ENCODE results near the gene LCAT.
"Not testable (repeated sequence)": the region's sequence is repeated elsewhere in the genome, so short reads cannot be mapped to it uniquely, and the experiment has no call there.

The LCAT gene

GRCh38 chr16:67948015-67948414 lies 4.1 kb upstream of the LCAT start:
- H3K4me3 ChIP-seq (ENCODE audit: low read depth, low read length): no peak overlapping the region

DNA sequence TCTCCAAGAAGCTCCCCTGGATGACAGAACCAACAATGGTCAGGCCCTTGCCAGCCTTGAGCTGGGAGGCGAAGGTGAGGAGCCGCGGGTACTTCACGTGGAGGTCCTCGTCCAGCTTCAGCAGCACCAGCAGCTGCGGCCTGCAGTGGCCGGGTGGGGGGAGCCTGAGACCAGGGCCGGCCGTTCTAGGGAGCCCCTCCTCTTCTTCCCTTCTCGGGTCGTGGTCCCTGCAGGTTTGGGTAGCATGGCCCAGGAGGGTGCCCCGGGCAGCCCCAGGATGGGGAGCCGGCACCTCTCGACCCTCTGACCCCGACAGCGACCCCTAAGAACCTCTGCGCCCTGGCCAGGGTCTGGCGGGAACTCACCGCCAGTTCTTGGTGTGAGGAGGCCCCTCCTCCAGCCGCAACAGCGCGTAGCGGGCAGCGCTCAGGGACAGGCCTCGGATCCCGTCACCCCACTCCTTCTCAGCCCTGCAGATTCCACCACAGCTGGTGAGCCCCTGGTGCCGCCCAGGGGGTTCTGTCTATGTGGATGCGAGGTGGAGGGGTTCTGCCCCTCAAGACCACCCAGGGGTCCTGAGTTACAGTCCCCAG lies 3.1 kb upstream of the LCAT start:
- H3K4me3 ChIP-seq (ENCODE audit: low read depth, low read length): no peak overlapping the region

DNA sequence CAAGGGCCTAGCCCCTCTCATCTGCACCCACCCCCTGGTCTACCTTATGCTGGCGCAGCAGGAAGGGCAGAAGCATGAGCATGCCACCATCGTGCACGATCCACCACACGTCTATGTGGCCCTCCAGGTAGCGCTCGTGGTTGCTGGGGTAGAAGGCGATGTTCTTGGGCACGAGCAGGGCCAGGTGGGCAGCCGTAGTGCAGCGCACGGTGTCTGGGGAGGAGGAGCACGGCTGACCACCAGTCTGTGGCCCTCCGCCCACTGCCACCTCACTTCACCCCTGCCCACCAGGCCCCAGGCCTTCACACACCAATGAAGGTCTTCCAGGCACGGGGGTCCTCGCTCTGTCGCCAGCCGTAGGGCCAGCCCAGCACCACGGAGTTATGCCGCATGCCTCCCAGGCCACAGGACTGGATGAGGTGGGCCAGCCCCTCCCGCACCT lies 2.2 kb upstream of the LCAT start:
- no peak overlapping the region for H3K4me3 ChIP-seq (ENCODE audit: low read depth, low read length)

DNA sequence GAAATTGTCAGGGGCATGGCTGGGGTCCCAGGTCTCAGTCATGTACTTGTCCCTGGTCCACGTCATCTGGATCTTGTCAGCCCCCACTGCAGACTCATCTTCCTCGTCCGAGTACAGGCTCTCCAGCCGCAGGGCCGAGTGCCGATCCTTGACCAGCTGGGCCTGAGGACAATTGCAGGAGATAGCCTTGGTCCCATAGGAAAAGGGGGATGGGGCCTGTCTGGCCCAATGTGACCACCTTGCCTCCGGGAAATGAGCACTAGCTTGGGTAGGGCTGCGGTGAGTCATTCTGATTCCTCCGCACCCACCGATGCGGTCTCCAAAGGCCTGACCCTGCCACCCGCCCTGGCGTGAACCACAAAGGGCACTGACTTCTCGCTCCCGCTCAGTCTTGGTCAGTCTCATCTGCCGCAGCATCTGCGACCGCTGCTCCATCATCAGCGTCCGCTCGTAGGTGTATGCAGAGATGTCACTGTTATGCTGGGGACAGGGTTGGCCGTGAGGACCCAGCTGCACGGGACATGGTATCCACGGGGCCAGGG lies 1.5 kb upstream of the LCAT start:
- H3K4me3 ChIP-seq (ENCODE audit: low read depth, low read length): no peak overlapping the region

- no peak overlapping the region for H3K4me3 ChIP-seq (ENCODE audit: low read depth, low read length)
These were observed 921 bp upstream of the LCAT start for GRCh38 chr16:67944690-67945391.

- no peak overlapping the region for H3K4me3 ChIP-seq (ENCODE audit: low read depth, low read length)
These were observed 683 bp downstream of the LCAT start for GRCh38 chr16:67943256-67943618.

DNA sequence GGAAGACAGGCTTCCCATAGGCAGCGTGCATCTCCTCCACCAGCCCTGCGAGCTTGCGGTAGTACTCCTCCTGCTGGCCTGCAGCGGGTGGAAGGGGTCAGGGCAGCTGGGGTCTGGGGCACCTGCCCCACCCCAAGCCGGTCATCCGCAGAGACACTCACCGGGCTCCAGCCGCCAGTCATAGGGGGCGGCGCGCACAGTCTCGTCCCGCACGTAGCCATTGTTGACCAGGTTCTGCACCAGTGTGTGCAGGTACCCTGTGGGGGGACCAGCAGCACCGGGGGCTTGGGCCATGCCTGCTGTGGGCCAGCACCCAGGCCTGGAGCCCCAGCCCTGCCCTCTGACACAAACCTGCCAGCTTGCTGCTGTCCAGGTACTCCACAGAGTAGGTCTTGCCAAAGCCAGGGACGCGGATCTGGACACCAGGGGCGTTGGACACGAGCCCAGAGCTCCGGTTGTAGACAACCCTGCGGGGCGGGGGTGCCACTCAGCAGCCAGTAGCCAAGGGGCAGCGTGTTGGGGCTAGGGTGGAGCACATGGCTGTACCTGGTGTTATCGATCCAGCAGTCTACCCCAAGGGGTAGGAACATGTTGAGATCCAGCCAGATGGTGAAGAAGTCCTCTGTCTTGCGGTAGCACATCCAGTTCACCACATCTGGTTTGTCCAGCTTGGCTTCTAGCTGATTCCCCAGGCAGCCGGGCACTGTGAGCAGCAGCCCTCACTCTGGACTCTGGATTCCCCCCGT lies 1.2 kb downstream of the LCAT start:
- H3K4me3 ChIP-seq (ENCODE audit: low read depth, low read length): no peak overlapping the region

GRCh38 chr16:67942200-67942509 lies 1.8 kb downstream of the LCAT start:
- H3K4me3 ChIP-seq (ENCODE audit: low read depth, low read length): no peak overlapping the region

DNA sequence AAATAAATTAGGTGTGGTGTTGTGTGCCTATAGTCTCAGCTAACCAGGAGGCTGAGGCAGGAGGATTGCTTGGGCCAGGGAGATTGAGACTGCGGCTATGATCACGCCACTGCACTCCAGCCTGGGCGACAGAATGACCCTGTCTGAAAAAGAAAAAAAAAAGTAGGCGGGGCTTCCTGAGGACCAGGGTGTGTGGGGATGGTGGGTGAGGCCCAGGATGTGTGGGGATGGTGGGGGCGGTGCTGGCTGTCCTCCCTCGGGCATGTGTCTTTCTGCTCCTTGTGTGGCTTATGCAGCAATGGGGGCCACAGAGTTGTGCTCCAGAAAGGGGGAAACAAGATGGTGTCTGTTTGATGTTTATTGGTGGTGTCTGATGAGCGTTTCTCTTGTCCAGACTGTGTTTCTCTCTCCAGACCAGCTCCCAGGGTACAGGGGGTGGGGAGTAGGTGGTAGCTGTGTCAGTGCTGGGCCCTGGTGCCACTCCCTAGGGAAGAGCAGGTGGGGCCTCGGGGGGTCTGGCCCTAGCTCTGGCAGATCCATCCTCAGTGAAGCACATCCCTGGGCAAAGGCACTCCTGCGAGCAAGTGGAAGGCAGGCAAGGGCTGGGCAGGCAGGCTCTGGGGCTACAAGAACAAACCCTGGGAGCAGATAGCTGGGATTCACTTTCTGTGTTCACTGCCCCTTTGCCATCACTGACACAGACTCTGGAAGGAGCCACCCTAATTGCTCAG lies 2.3 kb downstream of the LCAT start:
- no peak overlapping the region for H3K4me3 ChIP-seq (ENCODE audit: low read depth, low read length)

DNA sequence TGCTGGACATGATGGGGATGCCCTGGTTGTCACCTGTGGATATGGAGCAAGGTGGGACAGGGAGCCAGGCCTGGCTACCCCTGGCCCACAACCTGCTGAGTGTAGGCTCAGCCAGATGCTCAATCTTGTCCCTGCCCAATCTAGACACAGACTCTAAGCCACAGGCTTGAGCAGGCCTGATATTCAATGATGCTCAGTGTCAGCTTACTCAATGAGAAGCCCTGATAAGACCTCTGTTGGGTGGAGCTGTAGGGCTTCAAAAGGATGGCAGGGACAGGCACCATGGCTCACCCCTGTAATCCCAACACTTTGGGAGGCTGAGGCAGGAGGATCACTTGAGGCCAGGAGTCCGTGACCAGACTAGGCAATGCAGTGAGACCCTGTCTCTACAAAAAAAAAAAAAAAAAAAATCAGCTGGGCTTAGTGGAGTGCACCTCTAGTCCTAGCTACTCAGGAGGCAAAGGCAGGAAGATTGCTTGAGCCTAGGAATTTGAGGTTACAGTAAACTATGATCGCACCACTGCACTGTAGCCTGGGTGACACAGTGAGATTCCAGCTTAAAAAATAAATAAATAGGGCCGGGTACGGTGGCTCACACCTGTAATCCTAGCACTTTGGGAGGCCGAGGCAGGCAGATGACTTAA lies 3.4 kb downstream of the LCAT start:
- H3K4me3 ChIP-seq (ENCODE audit: low read depth, low read length): no peak overlapping the region

DNA sequence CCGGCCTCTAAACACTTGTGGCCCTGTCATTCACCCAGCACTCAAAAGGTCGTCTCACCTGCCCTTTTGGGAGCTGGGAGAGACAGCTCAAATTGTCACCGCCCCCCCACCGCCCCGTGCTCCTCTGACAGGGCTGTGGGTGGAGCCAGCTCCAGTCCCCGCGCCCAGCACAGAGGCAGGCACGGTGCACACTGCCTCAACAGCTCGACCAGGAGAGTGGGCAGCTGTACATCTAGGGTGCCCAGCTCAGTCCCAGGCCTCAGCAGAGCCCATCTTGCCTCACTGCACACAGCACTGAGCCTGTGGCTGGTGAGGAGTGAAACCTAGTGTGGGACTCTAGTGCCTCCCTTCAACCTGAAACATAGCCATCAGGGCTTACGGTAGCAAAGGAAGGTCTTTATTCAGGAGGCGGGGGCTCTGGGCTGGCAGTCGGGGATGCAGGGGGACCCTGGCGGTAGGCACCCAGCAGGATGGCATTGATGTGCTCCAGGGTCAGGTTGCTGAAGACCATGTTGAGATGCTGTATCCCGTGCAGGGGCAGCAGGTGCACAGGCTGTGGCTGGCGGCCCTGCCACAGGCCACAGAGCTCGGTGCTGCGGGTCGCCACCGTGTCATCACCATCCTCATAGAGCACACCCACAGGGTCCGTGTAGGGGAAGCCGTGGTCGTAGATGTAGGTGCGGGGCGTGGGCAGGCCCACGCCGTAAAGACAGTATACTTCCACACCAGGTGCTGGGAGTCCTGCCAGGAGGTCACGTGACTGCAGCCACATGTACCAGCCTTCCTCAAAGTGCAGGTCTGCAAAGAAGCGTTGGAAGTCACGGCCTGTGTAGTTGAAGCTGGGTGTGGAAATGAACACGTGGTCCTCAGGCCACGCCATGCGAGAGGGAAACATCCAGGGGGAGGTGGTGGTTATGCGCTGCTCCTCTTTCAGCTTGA lies 4.1 kb downstream of the LCAT start:
- no peak overlapping the region for H3K4me3 ChIP-seq (ENCODE audit: low read depth, low read length)

DNA sequence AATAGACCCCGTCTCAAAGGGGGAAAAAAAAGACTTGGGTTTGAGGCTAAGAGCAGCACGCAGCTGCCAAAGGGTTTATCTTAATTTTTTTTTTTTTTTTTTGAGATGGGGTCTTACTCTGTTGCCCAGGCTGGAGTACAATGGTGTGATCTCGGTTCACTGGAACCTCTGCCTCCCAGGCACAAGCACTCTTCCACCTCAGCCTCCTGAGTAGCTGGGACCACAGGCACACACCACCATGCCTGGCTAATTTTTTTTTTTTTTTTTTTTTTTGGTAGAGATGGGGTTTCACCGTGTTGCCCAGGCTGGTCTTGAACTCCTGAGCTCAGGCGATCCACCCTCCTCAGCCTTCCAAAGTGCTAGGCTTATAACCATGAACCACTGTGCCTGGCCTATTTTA lies 6.2 kb downstream of the LCAT start:
- not testable (repeated sequence) for H3K4me3 ChIP-seq (ENCODE audit: low read depth, low read length)

- peak overlapping the region; percentile 83 for H3K4me3 ChIP-seq (ENCODE audit: low read depth, low read length)
These were observed 6.9 kb downstream of the LCAT start for GRCh38 chr16:67936880-67937605.

GRCh38 chr16:67936124-67936879 lies 7.6 kb downstream of the LCAT start, which contains the start of gene PSMB10:
PSMB10 (minus strand) TSS chr16:67936850; CDS start chr16:67936749, 101 bp downstream.
- H3K4me3 ChIP-seq (ENCODE audit: low read depth, low read length): peak within 1 kb of the TSS; percentile 83

DNA sequence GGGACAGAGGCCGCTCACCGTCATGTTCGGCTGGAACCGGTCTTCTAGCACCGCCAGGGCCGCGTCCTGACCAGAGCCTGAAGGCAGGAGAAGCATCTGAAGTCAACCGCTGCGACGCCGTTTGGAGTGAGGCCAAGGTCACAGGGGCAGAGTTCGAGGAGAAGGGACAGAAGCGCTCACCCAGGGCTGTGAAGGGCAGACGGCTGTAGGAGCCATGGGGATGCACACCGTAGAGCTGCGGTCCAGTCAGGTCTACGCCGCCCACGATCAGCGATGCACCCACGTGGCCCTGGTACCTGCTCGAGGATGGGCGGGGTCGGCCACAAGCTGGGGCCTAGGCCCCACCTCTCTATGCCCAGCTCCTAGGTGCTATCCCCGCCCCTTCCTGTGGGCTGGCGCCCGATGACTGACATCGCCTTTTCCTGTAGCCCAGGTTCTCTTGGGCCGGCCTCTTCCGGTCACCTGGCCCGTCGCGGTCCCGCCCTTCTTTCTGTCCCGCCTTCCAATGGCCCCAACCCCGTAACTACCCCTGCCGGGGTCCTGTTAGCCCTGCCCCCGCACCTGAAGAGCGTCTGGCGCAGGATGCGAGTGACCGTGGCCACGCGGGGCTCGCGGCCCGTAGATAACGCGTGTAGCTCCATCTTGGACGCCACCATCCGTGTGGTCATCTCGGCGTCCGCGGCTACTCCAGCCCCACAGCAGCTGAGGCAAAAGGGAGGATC lies 8.4 kb downstream of the LCAT start:
- peak overlapping the region; percentile 83 for H3K4me3 ChIP-seq (ENCODE audit: low read depth, low read length)

DNA sequence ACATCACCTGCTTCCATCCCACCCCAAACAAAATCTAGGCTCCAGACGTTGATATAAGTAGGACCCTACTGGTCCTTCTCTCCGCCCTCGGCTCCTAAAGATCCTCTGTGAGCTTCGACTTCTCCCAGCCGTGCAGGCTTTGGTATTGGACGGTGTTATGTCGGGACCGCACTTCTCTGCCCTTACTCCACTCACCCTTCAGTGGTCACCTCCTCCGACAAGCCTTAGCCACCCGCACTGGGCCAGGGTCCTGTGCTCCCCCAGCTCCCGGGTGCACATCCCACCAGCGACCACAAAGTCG lies 8.9 kb downstream of the LCAT start:
- peak overlapping the region; percentile 83 for H3K4me3 ChIP-seq (ENCODE audit: low read depth, low read length)

DNA sequence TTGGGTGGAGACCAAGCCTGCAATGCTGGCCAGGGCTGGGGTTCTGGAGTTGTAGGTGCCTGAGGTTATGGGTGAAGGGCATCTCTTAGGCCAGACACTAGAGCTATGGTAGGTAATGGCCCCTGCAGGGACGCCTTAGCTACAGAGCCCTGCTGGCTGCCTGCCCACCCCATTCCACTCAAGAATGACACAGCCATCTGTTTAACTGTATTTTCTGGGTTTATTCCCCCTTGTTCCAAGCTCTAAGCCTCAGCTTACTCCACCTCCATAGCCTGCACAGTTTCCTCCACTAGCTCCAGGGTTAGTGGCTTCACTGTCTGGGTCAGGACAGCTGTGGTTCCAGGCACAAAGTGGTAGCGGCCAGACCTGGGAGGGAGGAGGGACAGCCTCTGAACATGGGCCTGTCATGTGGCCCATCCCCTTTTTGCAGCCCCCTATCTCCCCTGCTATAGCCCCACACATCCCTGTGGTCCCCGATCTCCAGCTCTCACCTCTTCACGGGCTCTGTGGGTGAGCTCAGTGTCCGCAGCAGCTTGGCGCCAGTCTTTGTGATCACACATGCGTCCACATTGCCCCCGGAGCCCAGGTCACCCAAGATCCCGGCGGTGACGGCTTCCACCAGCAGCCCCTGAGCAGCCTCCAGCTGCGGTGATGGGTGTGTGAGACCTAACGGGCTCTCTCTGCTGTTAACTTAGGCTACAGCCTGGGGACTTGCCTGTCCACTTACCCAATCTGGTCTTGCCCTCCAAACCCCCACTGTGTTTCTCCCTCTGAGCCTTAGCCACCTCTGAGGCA lies 9.4 kb downstream of the LCAT start:
- peak overlapping the region; percentile 83 for H3K4me3 ChIP-seq (ENCODE audit: low read depth, low read length)
